ENCODE results near the gene CACFD1. TPM values are rescaled to one million over a fixed set of nuclear protein-coding genes. Genes with fewer than 3 reads are reported as not detected.

The CACFD1 gene
- total RNA-seq, 2 experiments from 2014 or later = 0.68 to 1.2 TPM

- H3K27me3 Mint-ChIP-seq = no peaks in the 10 kb centered on the region
- CTCF ChIA-PET = no interaction called here
- POLR2A ChIA-PET = no interaction called here
- DNase-seq = no peak
- no peak overlapping the region for H3K27ac Mint-ChIP-seq
- no peak overlapping the region for H3K4me3 Mint-ChIP-seq
- H3K36me3 Mint-ChIP-seq (ENCODE audit: low read depth) = no peaks in the 10 kb centered on the region
- no peaks in the 10 kb centered on the region for H3K9me3 Mint-ChIP-seq
- H3K4me1 Mint-ChIP-seq = peaks cover 7% of the 10 kb centered on the region
These were observed 49.7 kb downstream of the CACFD1 start for GRCh38 chr9:133509179-133510083.

- CTCF ChIA-PET = no interaction called here
- Mint-ChIP-seq H3K4me1 (peaks cover 7% of the 10 kb centered on the region), H3K9me3 (no peaks in the 10 kb centered on the region), H3K4me3 (no peak overlapping the region), H3K27ac (no peak overlapping the region), H3K36me3 (ENCODE audit: low read depth) (no peaks in the 10 kb centered on the region), H3K27me3 (no peaks in the 10 kb centered on the region)
- no peak for DNase-seq
- POLR2A ChIA-PET = no interaction called here
These were observed 51.2 kb downstream of the CACFD1 start for GRCh38 chr9:133510926-133511505.

- H3K9me3 Mint-ChIP-seq = no peaks in the 10 kb centered on the region
- no peaks in the 10 kb centered on the region for H3K27me3 Mint-ChIP-seq
- H3K27ac Mint-ChIP-seq = no peak overlapping the region
- H3K4me1 Mint-ChIP-seq = peaks cover 7% of the 10 kb centered on the region
- no peak overlapping the region for H3K4me3 Mint-ChIP-seq
- no peaks in the 10 kb centered on the region for H3K36me3 Mint-ChIP-seq (ENCODE audit: low read depth)
- ChIA-PET CTCF (no interaction called here), POLR2A (no interaction called here)
- DNase-seq = no peak
These were observed 51.8 kb downstream of the CACFD1 start for GRCh38 chr9:133511607-133512006.

- Mint-ChIP-seq H3K9me3 (no peaks in the 10 kb centered on the region), H3K27ac (no peak overlapping the region), H3K27me3 (no peaks in the 10 kb centered on the region), H3K4me3 (no peak overlapping the region), H3K36me3 (ENCODE audit: low read depth) (no peaks in the 10 kb centered on the region), H3K4me1 (peaks cover 7% of the 10 kb centered on the region)
- no peak for DNase-seq
- ChIA-PET CTCF (no interaction called here), POLR2A (no interaction called here)
These were observed 52.8 kb downstream of the CACFD1 start for GRCh38 chr9:133512253-133513213.

- no peak for DNase-seq
- Mint-ChIP-seq H3K4me1 (peaks cover 7% of the 10 kb centered on the region), H3K9me3 (no peaks in the 10 kb centered on the region), H3K27me3 (no peaks in the 10 kb centered on the region), H3K36me3 (ENCODE audit: low read depth) (no peaks in the 10 kb centered on the region), H3K4me3 (no peak overlapping the region), H3K27ac (no peak overlapping the region)
- ChIA-PET CTCF (no interaction called here), POLR2A (no interaction called here)
These were observed 53.7 kb downstream of the CACFD1 start for GRCh38 chr9:133513214-133514100.

- no peak overlapping the region for H3K27ac Mint-ChIP-seq
- no peaks in the 10 kb centered on the region for H3K36me3 Mint-ChIP-seq (ENCODE audit: low read depth)
- no peak overlapping the region for H3K4me3 Mint-ChIP-seq
- H3K9me3 Mint-ChIP-seq = no peaks in the 10 kb centered on the region
- no peak for DNase-seq
- peaks cover 2% of the 10 kb centered on the region for H3K4me1 Mint-ChIP-seq
- no peaks in the 10 kb centered on the region for H3K27me3 Mint-ChIP-seq
- ChIA-PET POLR2A (no interaction called here), CTCF (no interaction called here)
These were observed 54.9 kb downstream of the CACFD1 start for GRCh38 chr9:133514460-133515239.

- Mint-ChIP-seq H3K4me3 (no peak overlapping the region), H3K27ac (no peak overlapping the region), H3K4me1 (no peaks in the 10 kb centered on the region), H3K9me3 (no peaks in the 10 kb centered on the region), H3K27me3 (no peaks in the 10 kb centered on the region), H3K36me3 (ENCODE audit: low read depth) (no peaks in the 10 kb centered on the region)
- ChIA-PET POLR2A (no interaction called here), CTCF (no interaction called here)
- no peak for DNase-seq
These were observed 55.4 kb downstream of the CACFD1 start for GRCh38 chr9:133515240-133515610.

GRCh38 chr9:133515615-133516255 lies 56.0 kb downstream of the CACFD1 start:
- no peaks in the 10 kb centered on the region for H3K4me1 Mint-ChIP-seq
- no peak for DNase-seq
- no peaks in the 10 kb centered on the region for H3K36me3 Mint-ChIP-seq (ENCODE audit: low read depth)
- CTCF ChIA-PET = no interaction called here
- POLR2A ChIA-PET = no interaction called here
- no peaks in the 10 kb centered on the region for H3K27me3 Mint-ChIP-seq
- no peaks in the 10 kb centered on the region for H3K9me3 Mint-ChIP-seq
- no peak overlapping the region for H3K27ac Mint-ChIP-seq
- H3K4me3 Mint-ChIP-seq = no peak overlapping the region

GRCh38 chr9:133516256-133516960 lies 56.6 kb downstream of the CACFD1 start:
- DNase-seq = no peak
- no peaks in the 10 kb centered on the region for H3K4me1 Mint-ChIP-seq
- no peaks in the 10 kb centered on the region for H3K36me3 Mint-ChIP-seq (ENCODE audit: low read depth)
- no peak overlapping the region for H3K4me3 Mint-ChIP-seq
- CTCF ChIA-PET = no interaction called here
- POLR2A ChIA-PET = no interaction called here
- H3K27me3 Mint-ChIP-seq = no peaks in the 10 kb centered on the region
- H3K27ac Mint-ChIP-seq = no peak overlapping the region
- H3K9me3 Mint-ChIP-seq = no peaks in the 10 kb centered on the region

GRCh38 chr9:133516961-133517350 lies 57.2 kb downstream of the CACFD1 start:
- POLR2A ChIA-PET = no interaction called here
- Mint-ChIP-seq H3K9me3 (no peaks in the 10 kb centered on the region), H3K36me3 (ENCODE audit: low read depth) (no peaks in the 10 kb centered on the region), H3K4me1 (no peaks in the 10 kb centered on the region), H3K27ac (no peak overlapping the region), H3K4me3 (no peak overlapping the region), H3K27me3 (no peaks in the 10 kb centered on the region)
- no peak for DNase-seq
- CTCF ChIA-PET = no interaction called here

GRCh38 chr9:133517711-133518110 lies 57.9 kb downstream of the CACFD1 start:
- POLR2A ChIA-PET = no interaction called here

More at GRCh38 chr9:133517711-133518110, 57.9 kb downstream of the CACFD1 start:
- Mint-ChIP-seq H3K27ac (no peak overlapping the region), H3K4me3 (no peak overlapping the region), H3K9me3 (no peaks in the 10 kb centered on the region), H3K4me1 (no peaks in the 10 kb centered on the region), H3K27me3 (no peaks in the 10 kb centered on the region), H3K36me3 (ENCODE audit: low read depth) (no peaks in the 10 kb centered on the region)
- CTCF ChIA-PET = no interaction called here
- DNase-seq = no peak
